Ishikawa (cell line): ENCODE results near the gene DOCK2.

ENCODE experiments used
- CEBPB ChIP-seq: IDR thresholded peaks from 2 replicates; pipeline ENCODE4 v1.6.1; 2012
- CREB1 ChIP-seq: IDR thresholded peaks from 2 replicates; pipeline ENCODE4 v1.6.1; 2012; ENCODE audit warnings: low read depth
- EGR1 ChIP-seq: IDR thresholded peaks from 2 replicates; pipeline ENCODE4 v1.6.1; 2012
- EP300 ChIP-seq: IDR thresholded peaks from 2 replicates; pipeline ENCODE4 v1.6.1; 2012; ENCODE audit warnings: borderline replicate concordance
- FOXM1 ChIP-seq: IDR thresholded peaks from 2 replicates; pipeline ENCODE4 v1.6.1; 2012; ENCODE audit warnings: low read depth, borderline replicate concordance
- MAX ChIP-seq: IDR thresholded peaks from 2 replicates; pipeline ENCODE4 v1.6.1; 2012
- NFIC ChIP-seq: IDR thresholded peaks from 2 replicates; pipeline ENCODE4 v1.6.1; 2012
- RAD21 ChIP-seq: IDR thresholded peaks from 2 replicates; pipeline ENCODE4 v1.6.1; 2012; ENCODE audit warnings: low read depth
- REST ChIP-seq: IDR thresholded peaks from 2 replicates; pipeline ENCODE4 v1.6.1; 2012; ENCODE audit warnings: low read depth, mild to moderate bottlenecking
- TAF1 ChIP-seq: IDR thresholded peaks from 2 replicates; pipeline ENCODE4 v1.6.1; 2012; ENCODE audit warnings: low read depth, mild to moderate bottlenecking
- TCF12 ChIP-seq: IDR thresholded peaks from 2 replicates; pipeline ENCODE4 v1.6.1; 2012; ENCODE audit warnings: low read depth
- TEAD4 ChIP-seq: IDR thresholded peaks from 2 replicates; pipeline ENCODE4 v1.6.1; 2012
- USF1 ChIP-seq: IDR thresholded peaks from 2 replicates; pipeline ENCODE4 v1.6.1; 2012
- YY1 ChIP-seq: IDR thresholded peaks from 2 replicates; pipeline ENCODE4 v1.6.1; 2012; ENCODE audit warnings: low read depth
- ZBTB7A ChIP-seq: IDR thresholded peaks from 2 replicates; pipeline ENCODE4 v1.6.1; 2012; ENCODE audit warnings: low read depth

DOCK2 gene

GRCh38 chr5:169745441-169746146, 108.5 kb downstream of the DOCK2 start:
- TF ChIP-seq ZBTB7A (no peak), USF1 (no peak), CREB1 (no peak), MAX (no peak), EP300 (no peak), TAF1 (no peak), FOXM1 (no peak), EGR1 (no peak), NFIC (no peak), RAD21 (no peak), TCF12 (no peak), YY1 (no peak), CEBPB (no peak), TEAD4 (no peak), REST (no peak)

- TF ChIP-seq MAX, result no peak
- no peak for TF ChIP-seq YY1
- TF ChIP-seq EGR1, result no peak
- no peak for TF ChIP-seq EP300
- TF ChIP-seq USF1, result no peak
- TF ChIP-seq CEBPB, result no peak
- TF ChIP-seq ZBTB7A, result no peak
- no peak for TF ChIP-seq CREB1
- TF ChIP-seq TEAD4, result no peak
- no peak for TF ChIP-seq REST
- TF ChIP-seq FOXM1, result no peak
- TF ChIP-seq NFIC, result no peak
- TF ChIP-seq RAD21, result no peak
- no peak for TF ChIP-seq TCF12
- TF ChIP-seq TAF1, result no peak
Measured at GRCh38 chr5:169746147-169746694, 109.1 kb downstream of the DOCK2 start.

GRCh38 chr5:169748174-169748573, 111.1 kb downstream of the DOCK2 start:
- no peak for TF ChIP-seq TEAD4
- no peak for TF ChIP-seq CEBPB
- TF ChIP-seq TAF1, result no peak
- TF ChIP-seq TCF12, result no peak
- no peak for TF ChIP-seq NFIC
- no peak for TF ChIP-seq ZBTB7A
- TF ChIP-seq EP300, result no peak
- TF ChIP-seq FOXM1, result no peak
- TF ChIP-seq MAX, result no peak
- TF ChIP-seq YY1, result no peak
- no peak for TF ChIP-seq RAD21
- no peak for TF ChIP-seq CREB1
- TF ChIP-seq EGR1, result no peak

GRCh38 chr5:169749295-169749694, 112.2 kb downstream of the DOCK2 start:
- TF ChIP-seq NFIC, result no peak
- TF ChIP-seq FOXM1, result no peak

- TF ChIP-seq MAX (no peak), TCF12 (no peak), RAD21 (no peak), YY1 (no peak), ZBTB7A (no peak), CREB1 (no peak), USF1 (no peak), EP300 (no peak), EGR1 (no peak), TAF1 (no peak), CEBPB (no peak), TEAD4 (no peak), FOXM1 (no peak), NFIC (no peak), REST (no peak)
Measured at GRCh38 chr5:169751490-169751889, 114.4 kb downstream of the DOCK2 start.
